ENCODE data around the gene ARHGEF37. TPM values are rescaled to one million over a fixed set of nuclear protein-coding genes. Genes with fewer than 3 reads are reported as not detected.

Gene ARHGEF37
- total and polyA plus RNA-seq, 3 experiments from 2014 or later: 0.13 to 0.53 TPM; not detected in 1

- no peak for DNase-seq
- Histone ChIP-seq H3K4me1 (ENCODE audit: insufficient read depth, low read length) (no peaks in the 10 kb centered on the region), H3K27me3 (ENCODE audit: insufficient read depth, low read length, poor library complexity, severe bottlenecking) (no peaks in the 10 kb centered on the region), H3K36me3 (ENCODE audit: insufficient read depth, low read length) (no peaks in the 10 kb centered on the region), H3K4me3 (ENCODE audit: low read length) (no peak overlapping the region), H3K27ac (ENCODE audit: low read depth, low read length) (no peak overlapping the region), H3K9me3 (ENCODE audit: low read length) (no peaks in the 10 kb centered on the region)
- Mint-ChIP-seq H3K4me3 (no peak overlapping the region), H3K4me1 (no peaks in the 10 kb centered on the region), H3K9me3 (no peaks in the 10 kb centered on the region), H3K27me3 (no peaks in the 10 kb centered on the region), H3K27ac (no peak overlapping the region), H3K36me3 (peaks cover 0 to 1% (median 0%) of the 10 kb centered on the region in 3 donors)
- CTCF ChIA-PET: interaction anchor here (0.9 kb wide), 1 partner anchor 13 kb away, joined by 3 read pairs; no protein-coding TSS in a partner anchor
- POLR2A ChIA-PET: no interaction called here
Observed at GRCh38 chr5:149623473-149623872, 42.2 kb downstream of the ARHGEF37 start.

GRCh38 chr5:149627070-149627469, 45.8 kb downstream of the ARHGEF37 start:
- Mint-ChIP-seq H3K27ac (peak overlapping the region in 1 of 8 donors; percentile 58), H3K4me3 (no peak overlapping the region), H3K27me3 (no peaks in the 10 kb centered on the region), H3K4me1 (no peaks in the 10 kb centered on the region), H3K9me3 (no peaks in the 10 kb centered on the region), H3K36me3 (no peaks in the 10 kb centered on the region)
- H3K36me3 ChIP-seq (ENCODE audit: insufficient read depth, low read length): no peaks in the 10 kb centered on the region
- H3K9me3 ChIP-seq (ENCODE audit: low read length): no peaks in the 10 kb centered on the region
- H3K4me1 ChIP-seq (ENCODE audit: insufficient read depth, low read length): no peaks in the 10 kb centered on the region
- ChIA-PET POLR2A (no interaction called here), CTCF (no interaction called here)
- DNase-seq: no peak
- H3K4me3 ChIP-seq (ENCODE audit: low read length): no peak overlapping the region
- no peak overlapping the region for H3K27ac ChIP-seq (ENCODE audit: low read depth, low read length)
- no peaks in the 10 kb centered on the region for H3K27me3 ChIP-seq (ENCODE audit: insufficient read depth, low read length, poor library complexity, severe bottlenecking)

- Histone ChIP-seq H3K36me3 (ENCODE audit: insufficient read depth, low read length) (no peaks in the 10 kb centered on the region), H3K9me3 (ENCODE audit: low read length) (no peaks in the 10 kb centered on the region), H3K27ac (ENCODE audit: low read depth, low read length) (no peak overlapping the region), H3K27me3 (ENCODE audit: insufficient read depth, low read length, poor library complexity, severe bottlenecking) (no peaks in the 10 kb centered on the region), H3K4me1 (ENCODE audit: insufficient read depth, low read length) (no peaks in the 10 kb centered on the region), H3K4me3 (ENCODE audit: low read length) (no peak overlapping the region)
- Mint-ChIP-seq H3K4me1 (no peaks in the 10 kb centered on the region), H3K4me3 (no peak overlapping the region), H3K9me3 (no peaks in the 10 kb centered on the region), H3K27me3 (no peaks in the 10 kb centered on the region), H3K27ac (no peak overlapping the region), H3K36me3 (no peaks in the 10 kb centered on the region)
- no peak for DNase-seq
- ChIA-PET CTCF (interaction anchor here (1.4 kb wide), 1 partner anchor 19 kb away, joined by 4 read pairs; no protein-coding TSS in a partner anchor), POLR2A (no interaction called here)
Observed at GRCh38 chr5:149628221-149628620, 46.9 kb downstream of the ARHGEF37 start.

- no peak for DNase-seq
- Histone ChIP-seq H3K4me1 (ENCODE audit: insufficient read depth, low read length) (no peaks in the 10 kb centered on the region), H3K27ac (ENCODE audit: low read depth, low read length) (no peak overlapping the region), H3K36me3 (ENCODE audit: insufficient read depth, low read length) (no peaks in the 10 kb centered on the region), H3K4me3 (ENCODE audit: low read length) (no peak overlapping the region), H3K9me3 (ENCODE audit: low read length) (no peaks in the 10 kb centered on the region), H3K27me3 (ENCODE audit: insufficient read depth, low read length, poor library complexity, severe bottlenecking) (no peaks in the 10 kb centered on the region)
- H3K36me3 Mint-ChIP-seq: no peaks in the 10 kb centered on the region
- H3K9me3 Mint-ChIP-seq: no peaks in the 10 kb centered on the region
- no peaks in the 10 kb centered on the region for H3K27me3 Mint-ChIP-seq
- ChIA-PET POLR2A (no interaction called here), CTCF (interaction anchor here (1.4 kb wide), 1 partner anchor 20 kb away, joined by 4 read pairs; no protein-coding TSS in a partner anchor)
- H3K4me1 Mint-ChIP-seq: no peaks in the 10 kb centered on the region
- peak overlapping the region in 1 of 8 donors; percentile 56 for H3K27ac Mint-ChIP-seq
- no peak overlapping the region for H3K4me3 Mint-ChIP-seq
Observed at GRCh38 chr5:149628846-149629388, 47.6 kb downstream of the ARHGEF37 start.

GRCh38 chr5:149629421-149629820, 48.1 kb downstream of the ARHGEF37 start:
- Histone ChIP-seq H3K27ac (ENCODE audit: low read depth, low read length) (no peak overlapping the region), H3K4me3 (ENCODE audit: low read length) (no peak overlapping the region), H3K4me1 (ENCODE audit: insufficient read depth, low read length) (no peaks in the 10 kb centered on the region), H3K9me3 (ENCODE audit: low read length) (no peaks in the 10 kb centered on the region), H3K27me3 (ENCODE audit: insufficient read depth, low read length, poor library complexity, severe bottlenecking) (no peaks in the 10 kb centered on the region), H3K36me3 (ENCODE audit: insufficient read depth, low read length) (no peaks in the 10 kb centered on the region)
- H3K36me3 Mint-ChIP-seq: no peaks in the 10 kb centered on the region
- no peaks in the 10 kb centered on the region for H3K9me3 Mint-ChIP-seq
- H3K4me1 Mint-ChIP-seq: no peaks in the 10 kb centered on the region
- DNase-seq: no peak
- CTCF ChIA-PET: interaction anchor here (1.4 kb wide), 1 partner anchor 21 kb away, joined by 4 read pairs; no protein-coding TSS in a partner anchor
- peak overlapping the region in 1 of 8 donors; percentile 56 for H3K27ac Mint-ChIP-seq
- no peaks in the 10 kb centered on the region for H3K27me3 Mint-ChIP-seq
- POLR2A ChIA-PET: no interaction called here
- H3K4me3 Mint-ChIP-seq: no peak overlapping the region

GRCh38 chr5:149630337-149630736, 49.0 kb downstream of the ARHGEF37 start:
- Mint-ChIP-seq H3K9me3 (no peaks in the 10 kb centered on the region), H3K27me3 (no peaks in the 10 kb centered on the region), H3K36me3 (no peaks in the 10 kb centered on the region), H3K4me3 (no peak overlapping the region), H3K4me1 (no peaks in the 10 kb centered on the region), H3K27ac (no peak overlapping the region)
- Histone ChIP-seq H3K27ac (ENCODE audit: low read depth, low read length) (no peak overlapping the region), H3K9me3 (ENCODE audit: low read length) (no peaks in the 10 kb centered on the region), H3K27me3 (ENCODE audit: insufficient read depth, low read length, poor library complexity, severe bottlenecking) (no peaks in the 10 kb centered on the region), H3K36me3 (ENCODE audit: insufficient read depth, low read length) (no peaks in the 10 kb centered on the region), H3K4me3 (ENCODE audit: low read length) (no peak overlapping the region), H3K4me1 (ENCODE audit: insufficient read depth, low read length) (no peaks in the 10 kb centered on the region)
- ChIA-PET CTCF (no interaction called here), POLR2A (no interaction called here)
- no peak for DNase-seq

GRCh38 chr5:149631506-149631905, 50.2 kb downstream of the ARHGEF37 start:
- POLR2A ChIA-PET: no interaction called here
- no peaks in the 10 kb centered on the region for H3K36me3 Mint-ChIP-seq

GRCh38 chr5:149632311-149633251, 51.3 kb downstream of the ARHGEF37 start:
- H3K36me3 ChIP-seq (ENCODE audit: insufficient read depth, low read length): no peaks in the 10 kb centered on the region
- ChIA-PET CTCF (interaction anchor here (0.7 to 10.7 kb wide), 2 partner anchors 190 to 197 kb away, joined by 3 to 166 read pairs; no protein-coding TSS in a partner anchor), POLR2A (no interaction called here)
- Mint-ChIP-seq H3K27ac (no peak overlapping the region), H3K9me3 (no peaks in the 10 kb centered on the region), H3K27me3 (no peaks in the 10 kb centered on the region), H3K4me1 (peaks cover 0 to 3% (median 0%) of the 10 kb centered on the region in 3 donors), H3K36me3 (no peaks in the 10 kb centered on the region), H3K4me3 (no peak overlapping the region)
- H3K27me3 ChIP-seq (ENCODE audit: insufficient read depth, low read length, poor library complexity, severe bottlenecking): no peaks in the 10 kb centered on the region
- no peaks in the 10 kb centered on the region for H3K9me3 ChIP-seq (ENCODE audit: low read length)
- H3K27ac ChIP-seq (ENCODE audit: low read depth, low read length): peak overlapping the region; percentile 16
- H3K4me3 ChIP-seq (ENCODE audit: low read length): no peak overlapping the region
- DNase-seq: no peak
- H3K4me1 ChIP-seq (ENCODE audit: insufficient read depth, low read length): no peaks in the 10 kb centered on the region

More at GRCh38 chr5:149631506-149631905, 50.2 kb downstream of the ARHGEF37 start:
- Mint-ChIP-seq H3K4me1 (no peaks in the 10 kb centered on the region), H3K27ac (no peak overlapping the region), H3K9me3 (no peaks in the 10 kb centered on the region), H3K27me3 (no peaks in the 10 kb centered on the region), H3K4me3 (no peak overlapping the region)
- Histone ChIP-seq H3K4me1 (ENCODE audit: insufficient read depth, low read length) (no peaks in the 10 kb centered on the region), H3K27me3 (ENCODE audit: insufficient read depth, low read length, poor library complexity, severe bottlenecking) (no peaks in the 10 kb centered on the region), H3K27ac (ENCODE audit: low read depth, low read length) (no peak overlapping the region), H3K36me3 (ENCODE audit: insufficient read depth, low read length) (no peaks in the 10 kb centered on the region), H3K9me3 (ENCODE audit: low read length) (no peaks in the 10 kb centered on the region), H3K4me3 (ENCODE audit: low read length) (no peak overlapping the region)
- DNase-seq: no peak
- CTCF ChIA-PET: no interaction called here
